ENCODE results near the gene TMEM132C. TPM values are rescaled to one million over a fixed set of nuclear protein-coding genes. Genes with fewer than 3 reads are reported as not detected.
A peak's percentile ranks its signal among the peaks of the same experiment; 100 is the strongest.

TMEM132C gene
- total RNA-seq, 2 experiments from 2014 or later, result not detected

- Mint-ChIP-seq H3K27me3 (no peaks in the 10 kb centered on the region), H3K9me3 (peaks cover 8% of the 10 kb centered on the region), H3K4me1 (no peaks in the 10 kb centered on the region), H3K27ac (no peak overlapping the region), H3K4me3 (no peak overlapping the region), H3K36me3 (no peaks in the 10 kb centered on the region)
- ATAC-seq (ENCODE audit: low read depth) (no peak), DNase-seq (no peak)
- POLR2A ChIA-PET, result no interaction called here
Observed at GRCh38 chr12:128623748-128624147, 356.8 kb downstream of the TMEM132C start.

- no peaks in the 10 kb centered on the region for H3K36me3 Mint-ChIP-seq
- H3K27ac Mint-ChIP-seq, result no peak overlapping the region
- POLR2A ChIA-PET, result no interaction called here
- ATAC-seq (ENCODE audit: low read depth) (no peak), DNase-seq (no peak)
- no peak overlapping the region for H3K4me3 Mint-ChIP-seq
- H3K27me3 Mint-ChIP-seq, result no peaks in the 10 kb centered on the region
- peaks cover 7% of the 10 kb centered on the region for H3K9me3 Mint-ChIP-seq
- H3K4me1 Mint-ChIP-seq, result no peaks in the 10 kb centered on the region
Observed at GRCh38 chr12:128626808-128627320, 359.9 kb downstream of the TMEM132C start.

GRCh38 chr12:128627659-128628058 lies 360.7 kb downstream of the TMEM132C start:
- no peaks in the 10 kb centered on the region for H3K4me1 Mint-ChIP-seq
- no peaks in the 10 kb centered on the region for H3K36me3 Mint-ChIP-seq
- no peak overlapping the region for H3K4me3 Mint-ChIP-seq
- DNase-seq (no peak), ATAC-seq (ENCODE audit: low read depth) (no peak)
- no peak overlapping the region for H3K27ac Mint-ChIP-seq
- POLR2A ChIA-PET, result no interaction called here
- H3K27me3 Mint-ChIP-seq, result no peaks in the 10 kb centered on the region
- peaks cover 7% of the 10 kb centered on the region for H3K9me3 Mint-ChIP-seq

GRCh38 chr12:128629979-128630378 lies 363.0 kb downstream of the TMEM132C start:
- no peak for DNase-seq
- Mint-ChIP-seq H3K27me3 (no peaks in the 10 kb centered on the region), H3K9me3 (peaks cover 7% of the 10 kb centered on the region), H3K4me3 (no peak overlapping the region), H3K4me1 (no peaks in the 10 kb centered on the region), H3K27ac (no peak overlapping the region), H3K36me3 (no peaks in the 10 kb centered on the region)
- no peak for ATAC-seq (ENCODE audit: low read depth)
- POLR2A ChIA-PET, result no interaction called here

GRCh38 chr12:128637642-128638606 lies 371.0 kb downstream of the TMEM132C start:
- Mint-ChIP-seq H3K36me3 (no peaks in the 10 kb centered on the region), H3K9me3 (peaks cover 3% of the 10 kb centered on the region), H3K27me3 (no peaks in the 10 kb centered on the region), H3K27ac (no peak overlapping the region), H3K4me3 (no peak overlapping the region), H3K4me1 (no peaks in the 10 kb centered on the region)
- DNase-seq (no peak), ATAC-seq (ENCODE audit: low read depth) (no peak)
- POLR2A ChIA-PET, result no interaction called here

GRCh38 chr12:128639089-128639488 lies 372.1 kb downstream of the TMEM132C start:
- DNase-seq (no peak), ATAC-seq (ENCODE audit: low read depth) (no peak)
- H3K27ac Mint-ChIP-seq, result no peak overlapping the region
- H3K9me3 Mint-ChIP-seq, result peaks cover 3% of the 10 kb centered on the region
- no peaks in the 10 kb centered on the region for H3K4me1 Mint-ChIP-seq
- H3K36me3 Mint-ChIP-seq, result no peaks in the 10 kb centered on the region
- no peaks in the 10 kb centered on the region for H3K27me3 Mint-ChIP-seq
- no peak overlapping the region for H3K4me3 Mint-ChIP-seq
- POLR2A ChIA-PET, result no interaction called here

- Mint-ChIP-seq H3K4me3 (no peak overlapping the region), H3K9me3 (peaks cover 12% of the 10 kb centered on the region), H3K27me3 (no peaks in the 10 kb centered on the region), H3K36me3 (no peaks in the 10 kb centered on the region), H3K4me1 (no peaks in the 10 kb centered on the region), H3K27ac (no peak overlapping the region)
- DNase-seq (no peak), ATAC-seq (ENCODE audit: low read depth) (no peak)
- POLR2A ChIA-PET, result no interaction called here
Observed at GRCh38 chr12:128643155-128643554, 376.2 kb downstream of the TMEM132C start.

- Mint-ChIP-seq H3K36me3 (no peaks in the 10 kb centered on the region), H3K4me1 (no peaks in the 10 kb centered on the region), H3K9me3 (peaks cover 14% of the 10 kb centered on the region), H3K4me3 (no peak overlapping the region), H3K27ac (no peak overlapping the region), H3K27me3 (no peaks in the 10 kb centered on the region)
- peak; percentile 34 for DNase-seq
- POLR2A ChIA-PET, result no interaction called here
- ATAC-seq (ENCODE audit: low read depth), result no peak
Observed at GRCh38 chr12:128644664-128645296, 377.8 kb downstream of the TMEM132C start.

- DNase-seq, result no peak
- H3K4me3 Mint-ChIP-seq, result no peak overlapping the region
- H3K27ac Mint-ChIP-seq, result no peak overlapping the region
- no peaks in the 10 kb centered on the region for H3K4me1 Mint-ChIP-seq
- peaks cover 11% of the 10 kb centered on the region for H3K9me3 Mint-ChIP-seq
- no peaks in the 10 kb centered on the region for H3K36me3 Mint-ChIP-seq
- no peaks in the 10 kb centered on the region for H3K27me3 Mint-ChIP-seq
- POLR2A ChIA-PET, result no interaction called here
- ATAC-seq (ENCODE audit: low read depth), result no peak
Observed at GRCh38 chr12:128649902-128650301, 382.9 kb downstream of the TMEM132C start.

- H3K4me3 Mint-ChIP-seq, result no peak overlapping the region
- no peak overlapping the region for H3K27ac Mint-ChIP-seq
- no peaks in the 10 kb centered on the region for H3K27me3 Mint-ChIP-seq
- no peak for DNase-seq
- no peaks in the 10 kb centered on the region for H3K36me3 Mint-ChIP-seq
- ATAC-seq (ENCODE audit: low read depth), result no peak
- H3K4me1 Mint-ChIP-seq, result no peaks in the 10 kb centered on the region
- H3K9me3 Mint-ChIP-seq, result peaks cover 10% of the 10 kb centered on the region
- POLR2A ChIA-PET, result no interaction called here
Observed at GRCh38 chr12:128652136-128652751, 385.3 kb downstream of the TMEM132C start.

- no peaks in the 10 kb centered on the region for H3K27me3 Mint-ChIP-seq
- H3K9me3 Mint-ChIP-seq, result no peaks in the 10 kb centered on the region
- DNase-seq (no peak), ATAC-seq (ENCODE audit: low read depth) (no peak)
- H3K4me1 Mint-ChIP-seq, result no peaks in the 10 kb centered on the region
- H3K36me3 Mint-ChIP-seq, result no peaks in the 10 kb centered on the region
- no peak overlapping the region for H3K4me3 Mint-ChIP-seq
- POLR2A ChIA-PET, result no interaction called here
- H3K27ac Mint-ChIP-seq, result no peak overlapping the region
Observed at GRCh38 chr12:128654468-128654867, 387.5 kb downstream of the TMEM132C start.

- ATAC-seq (ENCODE audit: low read depth) (no peak), DNase-seq (no peak)
- Mint-ChIP-seq H3K4me3 (no peak overlapping the region), H3K27ac (no peak overlapping the region), H3K36me3 (no peaks in the 10 kb centered on the region), H3K4me1 (no peaks in the 10 kb centered on the region), H3K9me3 (peaks cover 1% of the 10 kb centered on the region), H3K27me3 (no peaks in the 10 kb centered on the region)
- POLR2A ChIA-PET, result no interaction called here
Observed at GRCh38 chr12:128657378-128657777, 390.4 kb downstream of the TMEM132C start.

- peaks cover 6% of the 10 kb centered on the region for H3K9me3 Mint-ChIP-seq
- POLR2A ChIA-PET, result no interaction called here
- H3K4me3 Mint-ChIP-seq, result no peak overlapping the region
Observed at GRCh38 chr12:128660532-128661225, 393.7 kb downstream of the TMEM132C start.

More at GRCh38 chr12:128660532-128661225, 393.7 kb downstream of the TMEM132C start:
- DNase-seq (no peak), ATAC-seq (ENCODE audit: low read depth) (no peak)
- H3K4me1 Mint-ChIP-seq, result no peaks in the 10 kb centered on the region
- H3K36me3 Mint-ChIP-seq, result no peaks in the 10 kb centered on the region
- H3K27me3 Mint-ChIP-seq, result no peaks in the 10 kb centered on the region
- no peak overlapping the region for H3K27ac Mint-ChIP-seq
